RCC 7860 (cell line): ENCODE data around the gene PTGER2.

Experiments
- DNase-seq: peaks from one replicate; pipeline ENCODE4 v3.0.0-alpha.2; 2015; ENCODE audit warnings: low spot score
- FAIRE-seq: peaks from 2 replicates; lab custom pipeline; 2012; peaks lifted over from hg19 to GRCh38; lab: Jason Lieb, UNC

Gene PTGER2

GRCh38 chr14:52304248-52304904, 9.7 kb upstream of the PTGER2 start:
- DNase-seq (no peak), FAIRE-seq (no peak)

- FAIRE-seq (no peak), DNase-seq (no peak)
Measured at GRCh38 chr14:52305014-52305413, 9.1 kb upstream of the PTGER2 start.

GRCh38 chr14:52307376-52307775, 6.7 kb upstream of the PTGER2 start:
- no peak for DNase-seq
- no peak for FAIRE-seq

- DNase-seq = no peak
- no peak for FAIRE-seq
Measured at GRCh38 chr14:52307905-52308304, 6.2 kb upstream of the PTGER2 start.

GRCh38 chr14:52310541-52310940, 3.6 kb upstream of the PTGER2 start:
- DNase-seq = no peak
- no peak for FAIRE-seq

GRCh38 chr14:52312931-52313355, 1.2 kb upstream of the PTGER2 start:
- FAIRE-seq = no peak
- no peak for DNase-seq

GRCh38 chr14:52313462-52313861, 650 bp upstream of the PTGER2 start:
- no peak for FAIRE-seq
- DNase-seq = no peak

GRCh38 chr14:52314595-52315354, 663 bp downstream of the PTGER2 start:
- DNase-seq (no peak), FAIRE-seq (no peak)

GRCh38 chr14:52315355-52315718, 1.2 kb downstream of the PTGER2 start:
- no peak for DNase-seq
- no peak for FAIRE-seq

- FAIRE-seq = no peak
- DNase-seq = no peak
Measured at GRCh38 chr14:52318062-52318461, 4.0 kb downstream of the PTGER2 start.

- DNase-seq (no peak), FAIRE-seq (peak; percentile 26)
Measured at GRCh38 chr14:52318826-52319645, 4.9 kb downstream of the PTGER2 start.

- FAIRE-seq (no peak), DNase-seq (no peak)
Measured at GRCh38 chr14:52319919-52320318, 5.8 kb downstream of the PTGER2 start.

GRCh38 chr14:52325126-52325525, 11.0 kb downstream of the PTGER2 start:
- peak; percentile 68 for DNase-seq

GRCh38 chr14:52325630-52326029, 11.5 kb downstream of the PTGER2 start:
- no peak for DNase-seq
- FAIRE-seq = no peak

More at GRCh38 chr14:52325126-52325525, 11.0 kb downstream of the PTGER2 start:
- peak; percentile 92 for FAIRE-seq

GRCh38 chr14:52327374-52328226, 13.5 kb downstream of the PTGER2 start:
- FAIRE-seq = no peak
- DNase-seq = no peak

GRCh38 chr14:52328276-52328675, 14.2 kb downstream of the PTGER2 start:
- peak; percentile 39 for FAIRE-seq
- DNase-seq = no peak

- DNase-seq (no peak), FAIRE-seq (no peak)
Measured at GRCh38 chr14:52329678-52330369, 15.7 kb downstream of the PTGER2 start.

- FAIRE-seq (no peak), DNase-seq (no peak)
Measured at GRCh38 chr14:52332269-52332668, 18.2 kb downstream of the PTGER2 start.

GRCh38 chr14:52333108-52333507, 19.0 kb downstream of the PTGER2 start:
- DNase-seq = no peak
- FAIRE-seq = no peak
